Measurements from ENCODE around the gene ARMC2. TPM values are rescaled to one million over a fixed set of nuclear protein-coding genes. Genes with fewer than 3 reads are reported as not detected.

Gene ARMC2
- total and polyA plus RNA-seq, 2 donors (not counting 3 experiments of a cell fraction or from before 2014, with no cell fraction given), result 1.7 to 3.7 TPM

GRCh38 chr6:108948181-108948661 lies 100.0 kb downstream of the ARMC2 start:
- Histone ChIP-seq H3K27me3 (ENCODE audit: control insufficient read depth in 2 of 2, insufficient read depth in 2 of 2, low read length in 2 of 2) (no peaks in the 10 kb centered on the region), H4K20me1 (replicated peaks; ENCODE audit: control insufficient read depth, extremely low read depth, insufficient read depth, low read length) (no peaks in the 10 kb centered on the region), H3K9me1 (replicated peaks; ENCODE audit: control insufficient read depth, extremely low read depth, insufficient read depth, low read length) (no peaks in the 10 kb centered on the region), H3K9ac (replicated peaks; ENCODE audit: extremely low read depth, insufficient read depth, low read length) (no peak overlapping the region), H3K36me3 (ENCODE audit: control insufficient read depth in 2 of 2, extremely low read depth in 1 of 2, insufficient read depth in 2 of 2, low read length in 2 of 2) (no peaks in the 10 kb centered on the region), H3K4me3 (replicated peaks in 1 of 3; ENCODE audit: insufficient read depth in 1 of 3, low read depth in 1 of 3, low read length in 3 of 3) (no peak overlapping the region), H2AFZ (ENCODE audit: low read depth, low read length) (peak overlapping the region; percentile 75), H3K79me2 (ENCODE audit: control insufficient read depth, insufficient read depth, low read length) (no peaks in the 10 kb centered on the region), H3K4me2 (ENCODE audit: insufficient read depth, low read length) (no peak overlapping the region), H3K4me1 (ENCODE audit: control insufficient read depth, extremely low read depth, insufficient read depth, low read length) (no peaks in the 10 kb centered on the region), H3K9me3 (replicated peaks; ENCODE audit: control insufficient read depth, insufficient read depth, low read length) (no peaks in the 10 kb centered on the region), H3K27ac (ENCODE audit: insufficient read depth, low read depth, low read length) (no peak overlapping the region)
- FAIRE-seq, result peak; percentile 38
- no TSS peak for BruUV-seq (replicated peaks)
- peak; percentile 40 for DNase-seq (ENCODE audit: low read depth, low spot score)
- dilution Hi-C loops (cut with MboI; ENCODE audit: extremely low pct_ligation_motif_present, low sequenced_read_pairs) (no loop called here), intact Hi-C loops (cut with micrococcal nuclease) (no loop called here)
- TF ChIP-seq EZH2 (IDR thresholded peaks at IDR 0.05; ENCODE audit: borderline replicate concordance, low read depth, low read length, severe bottlenecking) (no peak), MAX (IDR thresholded peaks at IDR 0.05; ENCODE audit: insufficient read depth, insufficient read length) (no peak), FOS (IDR thresholded peaks at IDR 0.05; ENCODE audit: borderline replicate concordance, insufficient read depth, low read length) (no peak), POLR2AphosphoS5 (IDR thresholded peaks at IDR 0.05; ENCODE audit: insufficient read depth, low read depth, low read length) (no peak), JUN (IDR thresholded peaks at IDR 0.05; ENCODE audit: borderline replicate concordance, insufficient read depth, insufficient read length, low read depth) (no peak), CTCF (IDR thresholded peaks at IDR 0.05; ENCODE audit: extremely low read depth in 1 of 2, insufficient read depth in 1 of 2, low read depth in 1 of 2, low read length in 2 of 2) (no peak), POLR2A (IDR thresholded peaks at IDR 0.05; ENCODE audit: low read depth, low read length) (no peak), GATA2 (IDR thresholded peaks at IDR 0.05; ENCODE audit: insufficient read depth, insufficient read length, low read depth, low read length) (no peak), MYC (IDR thresholded peaks at IDR 0.05; ENCODE audit: low read depth, low read length) (no peak)
- ChIA-PET CTCF (interaction anchor here (1.2 kb wide), 1 partner anchor 16 kb away, joined by 3 read pairs; no protein-coding TSS in a partner anchor), POLR2A (no interaction called here)
